GM23338 (cell line): ENCODE data around the gene MRPL38. TPM values are rescaled to one million over a fixed set of nuclear protein-coding genes. Genes with fewer than 3 reads are reported as not detected.

ENCODE experiments used
- ATAC-seq: fragments of 200-7000 bp; cut with Tn5 transposase; 3 replicates; pipeline ENCODE4 v1.9.1; 2020
- DNase-seq: peaks from one replicate; pipeline ENCODE4 v3.0.0-alpha.2; 2015; ENCODE audit warnings: low spot score
- H2AFZ ChIP-seq: fragments of 200-600 bp; sonication (generic); 2 replicates; pipeline ENCODE4 v1.8.0; 2016; ENCODE audit warnings: antibody characterized with exemption, mild to moderate bottlenecking, moderate library complexity
- H3F3A ChIP-seq: fragments of 200-600 bp; sonication (generic); replicated peaks from 2 replicates; pipeline ENCODE4 v1.8.0; 2017; ENCODE audit warnings: antibody characterized with exemption, mixed run types, low read depth
- H3K27ac ChIP-seq: fragments of 200-600 bp; sonication (generic); 2 replicates; pipeline ENCODE4 v1.6.1; 2016; ENCODE audit warnings: low read depth
- H3K27me3 ChIP-seq: fragments of 200-600 bp; sonication (generic); 2 replicates; pipeline ENCODE4 v1.8.0; 2016; ENCODE audit warnings: mild to moderate bottlenecking, mixed run types, moderate library complexity; ENCODE audit not compliant: insufficient read depth
- H3K36me3 ChIP-seq: fragments of 200-600 bp; sonication (generic); 2 replicates; pipeline ENCODE4 v1.8.0; 2016; ENCODE audit warnings: mild to moderate bottlenecking; ENCODE audit not compliant: insufficient read depth
- H3K4me1 ChIP-seq: fragments of 200-600 bp; sonication (generic); 2 replicates; pipeline ENCODE4 v1.8.0; 2016; ENCODE audit warnings: mild to moderate bottlenecking, moderate library complexity; ENCODE audit not compliant: insufficient read depth
- H3K4me2 ChIP-seq: fragments of 200-600 bp; sonication (generic); 2 replicates; pipeline ENCODE4 v1.7.1; 2017; ENCODE audit warnings: mixed run types
- H3K4me3 ChIP-seq: fragments of 200-600 bp; sonication (generic); 2 replicates; pipeline ENCODE4 v1.6.1; 2016; ENCODE audit warnings: mixed run types
- H3K79me2 ChIP-seq: fragments of 200-600 bp; sonication (generic); replicated peaks from 2 replicates; pipeline ENCODE4 v1.8.0; 2017; ENCODE audit warnings: mild to moderate bottlenecking; ENCODE audit not compliant: insufficient read depth
- H3K9me2 ChIP-seq: fragments of 200-600 bp; sonication (generic); 2 replicates; pipeline ENCODE4 v1.8.0; 2017; ENCODE audit not compliant: insufficient read depth
- H4K20me1 ChIP-seq: fragments of 200-600 bp; sonication (generic); replicated peaks from 2 replicates; pipeline ENCODE4 v1.8.0; 2017; ENCODE audit warnings: mild to moderate bottlenecking; ENCODE audit not compliant: insufficient read depth
- H3K27ac Mint-ChIP-seq: 2 replicates; pipeline ENCODE4 v1.8.0; 2020; ENCODE audit warnings: inconsistent platforms, mild to moderate bottlenecking, moderate library complexity, mixed read lengths
- H3K27me3 Mint-ChIP-seq: 3 replicates; pipeline ENCODE4 v1.8.0; 2022; ENCODE audit warnings: low read depth, mild to moderate bottlenecking, moderate library complexity, mixed read lengths, inconsistent platforms; ENCODE audit not compliant: insufficient read depth, poor library complexity
- H3K36me3 Mint-ChIP-seq: 3 replicates; pipeline ENCODE4 v1.8.0; 2021; ENCODE audit warnings: low read depth, mild to moderate bottlenecking, inconsistent platforms, moderate library complexity, mixed read lengths
- H3K4me1 Mint-ChIP-seq: 3 replicates; pipeline ENCODE4 v1.8.0; 2020; ENCODE audit warnings: mild to moderate bottlenecking, inconsistent platforms, mixed read lengths
- H3K4me3 Mint-ChIP-seq: 3 replicates; pipeline ENCODE4 v1.8.0; 2021; ENCODE audit warnings: moderate library complexity, mild to moderate bottlenecking, inconsistent platforms, mixed read lengths
- H3K9me3 Mint-ChIP-seq: 3 replicates; pipeline ENCODE4 v1.8.0; 2020; ENCODE audit warnings: moderate library complexity, mild to moderate bottlenecking, inconsistent platforms, mixed read lengths
- EZH2 ChIP-seq: fragments of 200-600 bp; sonication (generic); IDR thresholded peaks from one replicate; pipeline ENCODE4 v1.8.0; 2017; ENCODE audit warnings: antibody characterized with exemption, mild to moderate bottlenecking, low read depth; ENCODE audit not compliant: unreplicated experiment
- JUNB ChIP-seq: IDR thresholded peaks from one replicate; pipeline ENCODE4 v1.6.1; 2016; ENCODE audit warnings: antibody characterized with exemption; ENCODE audit not compliant: unreplicated experiment
- NANOG ChIP-seq: IDR thresholded peaks from 2 replicates; pipeline ENCODE4 v1.6.1; 2016; ENCODE audit warnings: antibody characterized with exemption, borderline replicate concordance
- POLR2AphosphoS5 ChIP-seq: IDR thresholded peaks from 2 replicates; pipeline ENCODE4 v1.6.1; 2016; ENCODE audit warnings: antibody characterized with exemption, low read depth
- STAT1 ChIP-seq: IDR thresholded peaks from one replicate; pipeline ENCODE4 v1.6.1; 2016; ENCODE audit warnings: antibody characterized with exemption; ENCODE audit not compliant: unreplicated experiment
- polyA plus RNA-seq: library from polyadenylated mRNA; unstranded; fragments of >200 nt; fragmentation: Nextera tagmentation; extraction: Ambion mirVana; gene quantifications from 2 replicates; pipeline ENCODE4 v1.2.1, GENCODE V29; 2016
- total RNA-seq: library from RNA; depleted of rRNA; stranded (reverse); fragments of >200 nt; shearing (Covaris generic); gene quantifications from 2 replicates; pipeline ENCODE4 v1.2.3, GENCODE V29; 2014
- TF ChIP-seq, protein P1 (sequence below), 2 experiments: fragments of 200-600 bp in 1 of 2; sonication (generic) in 1 of 2; conservative IDR thresholded peaks; 2 replicates each; pipeline versions ENCODE4 v1.5.1 to v1.6.1; 2016 to 2017; ENCODE audit warnings: antibody characterized with exemption in 2 of 2, low read depth in 2 of 2, mild to moderate bottlenecking in 2 of 2, moderate library complexity in 1 of 2
- TF ChIP-seq, protein P2 (sequence below): fragments of 250-450 bp; sonication (Bioruptor Pico); IDR thresholded peaks from 2 replicates; pipeline ENCODE4 v1.5.0; 2020; ENCODE audit warnings: mild to moderate bottlenecking, moderate library complexity

MRPL38 gene
- total and polyA plus RNA-seq, 2 experiments from 2014 or later: 63.6 to 90.0 TPM

DNA sequence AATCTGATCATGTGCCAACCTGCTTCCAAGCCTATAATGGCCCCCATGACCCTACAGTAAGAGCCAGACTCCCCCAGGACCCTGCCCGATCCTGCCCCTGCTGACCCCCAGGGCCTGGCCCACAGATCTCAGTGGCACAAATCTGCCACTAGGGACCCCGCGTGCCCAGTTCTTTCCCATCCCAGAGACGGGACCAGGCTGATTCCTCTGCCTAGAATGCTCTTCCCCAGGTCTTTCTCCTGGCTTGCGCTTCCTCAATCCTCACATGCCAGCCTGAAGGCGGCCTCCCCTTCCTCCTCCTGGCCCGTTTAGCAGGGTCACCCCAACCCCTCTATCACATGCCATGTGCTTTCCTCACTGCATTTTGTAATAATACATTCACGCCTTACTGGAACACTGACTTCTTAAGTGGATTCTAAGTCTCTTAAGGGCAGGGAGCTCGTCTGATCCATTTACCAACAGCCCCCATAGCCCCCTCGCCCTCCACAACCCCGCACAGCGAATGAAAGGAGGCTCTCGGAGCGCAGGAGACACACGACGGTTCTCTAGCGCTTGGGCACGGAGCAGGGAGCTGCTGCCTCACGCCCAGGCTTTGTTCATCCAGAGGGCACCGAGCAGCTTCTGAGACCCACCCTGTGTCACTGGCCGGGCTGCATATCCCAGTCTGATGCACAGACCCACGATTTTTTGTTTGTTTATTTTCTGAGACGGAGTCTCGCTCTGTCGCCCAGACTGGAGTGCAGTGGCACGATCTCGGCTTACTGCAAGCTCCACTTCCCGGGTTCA, 9.1 kb downstream of the MRPL38 start:
- peak overlapping the region; percentile 92 for H3K4me2 ChIP-seq
- no peak for TF ChIP-seq EZH2
- TF ChIP-seq, protein P1, sequence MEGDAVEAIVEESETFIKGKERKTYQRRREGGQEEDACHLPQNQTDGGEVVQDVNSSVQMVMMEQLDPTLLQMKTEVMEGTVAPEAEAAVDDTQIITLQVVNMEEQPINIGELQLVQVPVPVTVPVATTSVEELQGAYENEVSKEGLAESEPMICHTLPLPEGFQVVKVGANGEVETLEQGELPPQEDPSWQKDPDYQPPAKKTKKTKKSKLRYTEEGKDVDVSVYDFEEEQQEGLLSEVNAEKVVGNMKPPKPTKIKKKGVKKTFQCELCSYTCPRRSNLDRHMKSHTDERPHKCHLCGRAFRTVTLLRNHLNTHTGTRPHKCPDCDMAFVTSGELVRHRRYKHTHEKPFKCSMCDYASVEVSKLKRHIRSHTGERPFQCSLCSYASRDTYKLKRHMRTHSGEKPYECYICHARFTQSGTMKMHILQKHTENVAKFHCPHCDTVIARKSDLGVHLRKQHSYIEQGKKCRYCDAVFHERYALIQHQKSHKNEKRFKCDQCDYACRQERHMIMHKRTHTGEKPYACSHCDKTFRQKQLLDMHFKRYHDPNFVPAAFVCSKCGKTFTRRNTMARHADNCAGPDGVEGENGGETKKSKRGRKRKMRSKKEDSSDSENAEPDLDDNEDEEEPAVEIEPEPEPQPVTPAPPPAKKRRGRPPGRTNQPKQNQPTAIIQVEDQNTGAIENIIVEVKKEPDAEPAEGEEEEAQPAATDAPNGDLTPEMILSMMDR (conservative IDR thresholded peaks at IDR 0.05; ENCODE audit: low read depth in 2 of 2): peak; percentile 40 to 48; a peak in 3 of 4 replicates
- H3K4me1 ChIP-seq: peaks cover 18% of the 10 kb centered on the region; the same call in 1 of the 2 replicates
- H3K4me3 ChIP-seq: peak overlapping the region; percentile 78
- peaks cover 18% of the 10 kb centered on the region for H3K79me2 ChIP-seq
- peaks cover 13% of the 10 kb centered on the region for H3K27me3 Mint-ChIP-seq
- ATAC-seq (peak; percentile 47), DNase-seq (peak; percentile 83)
- no peaks in the 10 kb centered on the region for H3K9me2 ChIP-seq
- H4K20me1 ChIP-seq: no peaks in the 10 kb centered on the region; the same call in 1 of the 2 replicates
- no peaks in the 10 kb centered on the region for H3K27me3 ChIP-seq
- H3K36me3 ChIP-seq: peaks cover 9% of the 10 kb centered on the region; the same call in 1 of the 2 replicates
- H3F3A ChIP-seq: peaks cover 24% of the 10 kb centered on the region
- no peak overlapping the region for H2AFZ ChIP-seq
- no peaks in the 10 kb centered on the region for H3K9me3 Mint-ChIP-seq
- no peak overlapping the region for H3K27ac ChIP-seq
- peaks cover 37% of the 10 kb centered on the region for H3K36me3 Mint-ChIP-seq
- peaks cover 26% of the 10 kb centered on the region for H3K4me1 Mint-ChIP-seq
- peak overlapping the region; percentile 83 for H3K4me3 Mint-ChIP-seq
- H3K27ac Mint-ChIP-seq: peak overlapping the region; percentile 80

DNA sequence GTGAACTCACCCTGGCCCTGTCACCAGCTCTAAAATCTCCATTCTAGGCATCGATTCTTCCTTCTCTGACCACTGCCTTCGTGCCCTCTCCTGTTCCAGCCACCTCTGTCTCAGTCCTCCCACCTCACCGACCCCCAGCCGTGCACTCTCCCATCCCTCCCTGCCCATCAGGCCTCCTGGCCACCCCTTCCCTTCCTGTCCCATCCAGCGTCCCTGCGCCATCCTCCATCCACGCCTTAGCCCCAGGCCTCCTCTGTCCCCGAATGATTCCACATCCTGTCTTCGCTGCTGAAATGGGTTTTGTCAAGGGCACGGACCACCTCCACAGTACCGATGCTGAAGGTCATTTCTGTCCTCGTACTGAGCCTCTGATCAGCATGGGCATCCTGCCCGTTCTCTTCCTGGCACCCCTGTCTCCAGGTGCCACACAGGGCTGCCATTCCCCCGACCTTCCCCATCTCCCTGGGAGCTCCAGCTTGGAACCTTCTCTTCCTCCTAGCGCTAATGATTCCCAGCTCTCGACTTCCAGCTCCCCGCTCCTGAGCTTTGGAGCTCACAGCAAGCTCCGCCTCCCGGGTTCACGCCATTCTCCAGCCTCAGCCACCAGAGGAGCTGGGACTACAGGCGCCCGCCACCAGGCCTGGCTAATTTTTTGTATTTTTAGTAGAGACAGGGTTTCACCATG, 10.5 kb downstream of the MRPL38 start:
- DNase-seq (peak; percentile 68), ATAC-seq (peak; percentile 9)
- Histone ChIP-seq H3K79me2 (peaks cover 18% of the 10 kb centered on the region), H4K20me1 (no peaks in the 10 kb centered on the region; the same call in 1 of the 2 replicates), H3K4me1 (peaks cover 18% of the 10 kb centered on the region; the same call in 1 of the 2 replicates), H3K27ac (peak overlapping the region; percentile 59; the same call in 1 of the 2 replicates), H3K9me2 (no peaks in the 10 kb centered on the region), H3K36me3 (no peaks in the 10 kb centered on the region), H2AFZ (no peak overlapping the region), H3K27me3 (no peaks in the 10 kb centered on the region), H3K4me3 (no peak overlapping the region), H3F3A (peaks cover 32% of the 10 kb centered on the region), H3K4me2 (peak overlapping the region; percentile 92; the same call in 1 of the 2 replicates)
- Mint-ChIP-seq H3K9me3 (no peaks in the 10 kb centered on the region), H3K4me3 (peak overlapping the region; percentile 8), H3K36me3 (peaks cover 36% of the 10 kb centered on the region), H3K4me1 (peaks cover 26% of the 10 kb centered on the region), H3K27me3 (peaks cover 15% of the 10 kb centered on the region), H3K27ac (peak overlapping the region; percentile 19; the same call in 1 of the 2 replicates)
- TF ChIP-seq NANOG: no peak
- TF ChIP-seq EZH2: no peak
- TF ChIP-seq, protein P2, sequence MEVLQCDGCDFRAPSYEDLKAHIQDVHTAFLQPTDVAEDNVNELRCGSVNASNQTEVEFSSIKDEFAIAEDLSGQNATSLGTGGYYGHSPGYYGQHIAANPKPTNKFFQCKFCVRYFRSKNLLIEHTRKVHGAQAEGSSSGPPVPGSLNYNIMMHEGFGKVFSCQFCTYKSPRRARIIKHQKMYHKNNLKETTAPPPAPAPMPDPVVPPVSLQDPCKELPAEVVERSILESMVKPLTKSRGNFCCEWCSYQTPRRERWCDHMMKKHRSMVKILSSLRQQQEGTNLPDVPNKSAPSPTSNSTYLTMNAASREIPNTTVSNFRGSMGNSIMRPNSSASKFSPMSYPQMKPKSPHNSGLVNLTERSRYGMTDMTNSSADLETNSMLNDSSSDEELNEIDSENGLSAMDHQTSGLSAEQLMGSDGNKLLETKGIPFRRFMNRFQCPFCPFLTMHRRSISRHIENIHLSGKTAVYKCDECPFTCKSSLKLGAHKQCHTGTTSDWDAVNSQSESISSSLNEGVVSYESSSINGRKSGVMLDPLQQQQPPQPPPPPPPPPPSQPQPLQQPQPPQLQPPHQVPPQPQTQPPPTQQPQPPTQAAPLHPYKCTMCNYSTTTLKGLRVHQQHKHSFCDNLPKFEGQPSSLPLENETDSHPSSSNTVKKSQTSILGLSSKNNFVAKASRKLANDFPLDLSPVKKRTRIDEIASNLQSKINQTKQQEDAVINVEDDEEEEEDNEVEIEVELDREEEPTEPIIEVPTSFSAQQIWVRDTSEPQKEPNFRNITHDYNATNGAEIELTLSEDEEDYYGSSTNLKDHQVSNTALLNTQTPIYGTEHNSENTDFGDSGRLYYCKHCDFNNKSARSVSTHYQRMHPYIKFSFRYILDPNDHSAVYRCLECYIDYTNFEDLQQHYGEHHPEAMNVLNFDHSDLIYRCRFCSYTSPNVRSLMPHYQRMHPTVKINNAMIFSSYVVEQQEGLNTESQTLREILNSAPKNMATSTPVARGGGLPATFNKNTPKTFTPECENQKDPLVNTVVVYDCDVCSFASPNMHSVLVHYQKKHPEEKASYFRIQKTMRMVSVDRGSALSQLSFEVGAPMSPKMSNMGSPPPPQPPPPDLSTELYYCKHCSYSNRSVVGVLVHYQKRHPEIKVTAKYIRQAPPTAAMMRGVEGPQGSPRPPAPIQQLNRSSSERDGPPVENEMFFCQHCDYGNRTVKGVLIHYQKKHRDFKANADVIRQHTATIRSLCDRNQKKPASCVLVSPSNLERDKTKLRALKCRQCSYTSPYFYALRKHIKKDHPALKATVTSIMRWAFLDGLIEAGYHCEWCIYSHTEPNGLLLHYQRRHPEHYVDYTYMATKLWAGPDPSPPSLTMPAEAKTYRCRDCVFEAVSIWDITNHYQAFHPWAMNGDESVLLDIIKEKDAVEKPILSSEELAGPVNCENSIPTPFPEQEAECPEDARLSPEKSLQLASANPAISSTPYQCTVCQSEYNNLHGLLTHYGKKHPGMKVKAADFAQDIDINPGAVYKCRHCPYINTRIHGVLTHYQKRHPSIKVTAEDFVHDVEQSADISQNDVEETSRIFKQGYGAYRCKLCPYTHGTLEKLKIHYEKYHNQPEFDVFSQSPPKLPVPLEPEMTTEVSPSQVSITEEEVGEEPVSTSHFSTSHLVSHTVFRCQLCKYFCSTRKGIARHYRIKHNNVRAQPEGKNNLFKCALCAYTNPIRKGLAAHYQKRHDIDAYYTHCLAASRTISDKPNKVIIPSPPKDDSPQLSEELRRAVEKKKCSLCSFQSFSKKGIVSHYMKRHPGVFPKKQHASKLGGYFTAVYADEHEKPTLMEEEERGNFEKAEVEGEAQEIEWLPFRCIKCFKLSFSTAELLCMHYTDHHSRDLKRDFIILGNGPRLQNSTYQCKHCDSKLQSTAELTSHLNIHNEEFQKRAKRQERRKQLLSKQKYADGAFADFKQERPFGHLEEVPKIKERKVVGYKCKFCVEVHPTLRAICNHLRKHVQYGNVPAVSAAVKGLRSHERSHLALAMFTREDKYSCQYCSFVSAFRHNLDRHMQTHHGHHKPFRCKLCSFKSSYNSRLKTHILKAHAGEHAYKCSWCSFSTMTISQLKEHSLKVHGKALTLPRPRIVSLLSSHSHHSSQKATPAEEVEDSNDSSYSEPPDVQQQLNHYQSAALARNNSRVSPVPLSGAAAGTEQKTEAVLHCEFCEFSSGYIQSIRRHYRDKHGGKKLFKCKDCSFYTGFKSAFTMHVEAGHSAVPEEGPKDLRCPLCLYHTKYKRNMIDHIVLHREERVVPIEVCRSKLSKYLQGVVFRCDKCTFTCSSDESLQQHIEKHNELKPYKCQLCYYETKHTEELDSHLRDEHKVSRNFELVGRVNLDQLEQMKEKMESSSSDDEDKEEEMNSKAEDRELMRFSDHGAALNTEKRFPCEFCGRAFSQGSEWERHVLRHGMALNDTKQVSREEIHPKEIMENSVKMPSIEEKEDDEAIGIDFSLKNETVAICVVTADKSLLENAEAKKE (CRISPR knock-in tag): no peak
- TF ChIP-seq POLR2AphosphoS5: no peak; the same call in 1 of the 2 replicates
- TF ChIP-seq STAT1: no peak
- no peak for TF ChIP-seq JUNB
